Tracheal epithelial cell (primary cell): Measurements from ENCODE around the gene SLX1A. TPM values are rescaled to one million over a fixed set of nuclear protein-coding genes. Genes with fewer than 3 reads are reported as not detected.

ENCODE experiments used
- total RNA-seq: library from RNA; depleted of rRNA; stranded (reverse); fragments of >200 nt; gene quantifications from 2 replicates; pipeline ENCODE4 v1.2.1, GENCODE V29; 2014

The SLX1A gene
- 28.9 and 49.7 TPM in 2 replicates for total RNA-seq

GRCh38 chr16:30193615-30194014, at the start of gene SLX1A, which contains the start of gene BOLA2B:
TSS of gene SLX1A (plus strand) at chr16:30193875. CDS start at chr16:30194085, 210 bp downstream.
TSS of gene BOLA2B (minus strand) at chr16:30193666. CDS start at chr16:30193595, 71 bp downstream.

GRCh38 chr16:30183233-30184095, 10.2 kb upstream of the SLX1A start, which contains the start of gene CORO1A:
TSS of gene CORO1A (plus strand) at chr16:30183602. CDS start at chr16:30185210, 1,608 bp downstream.

GRCh38 chr16:30199049-30199448, 5.4 kb downstream of the SLX1A start, which contains the start of gene SULT1A3:
TSS of gene SULT1A3 (plus strand) at chr16:30199255. CDS start at chr16:30200729, 1,474 bp downstream.

Other genes with a start within 250 kb of the SLX1A start
- gene TMEM219, start 231.8 kb upstream of the SLX1A start, total RNA-seq: 66.7 and 80.6 TPM in 2 replicates
- 25.2 and 28.7 TPM in 2 replicates for gene TAOK2, start 220.0 kb upstream of the SLX1A start, total RNA-seq
- gene HIRIP3, start 198.3 kb upstream of the SLX1A start, total RNA-seq: 5.1 and 10.2 TPM in 2 replicates
- gene INO80E, start 197.6 kb upstream of the SLX1A start, total RNA-seq: 21.0 and 28.1 TPM in 2 replicates
- gene DOC2A, start 182.8 kb upstream of the SLX1A start, total RNA-seq: 0.72 TPM in 1 of 2 replicates, not detected in the other
- not detected in 2 replicates for gene C16orf92, start 170.7 kb upstream of the SLX1A start, total RNA-seq
- not detected in 2 replicates for gene TLCD3B, start 162.6 kb upstream of the SLX1A start, total RNA-seq
- gene ALDOA, start 128.1 kb upstream of the SLX1A start, total RNA-seq: 688 and 703 TPM in 2 replicates
- gene PPP4C, start 117.9 kb upstream of the SLX1A start, total RNA-seq: 146 and 274 TPM in 2 replicates
- gene TBX6, start 102.0 kb upstream of the SLX1A start, total RNA-seq: 0.48 and 1.1 TPM in 2 replicates
- 9.6 and 9.9 TPM in 2 replicates for gene YPEL3, start 97.7 kb upstream of the SLX1A start, total RNA-seq
- gene GDPD3, start 80.3 kb upstream of the SLX1A start, total RNA-seq: 1.9 and 5.1 TPM in 2 replicates
- gene MAPK3, start 70.7 kb upstream of the SLX1A start, total RNA-seq: 10.7 and 14.0 TPM in 2 replicates
- gene CORO1A, start 10.3 kb upstream of the SLX1A start, total RNA-seq: 1.3 and 2.9 TPM in 2 replicates
- 276 and 284 TPM in 2 replicates for gene BOLA2B, start 209 bp upstream of the SLX1A start, total RNA-seq
- 3.6 and 4.3 TPM in 2 replicates for gene SULT1A3, start 5.4 kb downstream of the SLX1A start, total RNA-seq
- gene NPIPB13, start 54.6 kb downstream of the SLX1A start, total RNA-seq: 0.72 and 2.8 TPM in 2 replicates
- gene CD2BP2, start 161.4 kb downstream of the SLX1A start, total RNA-seq: 37.1 and 40.2 TPM in 2 replicates
- gene TBC1D10B, start 176.6 kb downstream of the SLX1A start, total RNA-seq: 19.3 and 22.6 TPM in 2 replicates
- gene MYL11, start 180.9 kb downstream of the SLX1A start, total RNA-seq: not detected in 2 replicates
- gene SEPTIN1, start 188.7 kb downstream of the SLX1A start, total RNA-seq: not detected in 2 replicates
- gene ZNF48, start 201.5 kb downstream of the SLX1A start, total RNA-seq: 10.4 and 11.1 TPM in 2 replicates
- 11.3 and 14.7 TPM in 2 replicates for gene ZNF771, start 213.7 kb downstream of the SLX1A start, total RNA-seq
- gene DCTPP1, start 236.2 kb downstream of the SLX1A start, total RNA-seq: 25.4 and 31.3 TPM in 2 replicates